HCT116 (cell line): Measurements from ENCODE around the gene THSD4.

Source experiments
- CEBPB ChIP-seq: IDR thresholded peaks from 2 replicates; pipeline ENCODE4 v1.6.1; 2012; ENCODE audit warnings: low read depth
- ELF1 ChIP-seq: IDR thresholded peaks from 2 replicates; pipeline ENCODE4 v1.6.1; 2012; ENCODE audit warnings: low read depth, borderline replicate concordance
- EZH2phosphoT487 ChIP-seq: fragments of 200-600 bp; IDR thresholded peaks from 2 replicates; pipeline ENCODE4 v1.6.1; 2018; ENCODE audit warnings: antibody characterized with exemption, borderline replicate concordance
- POLR2A ChIP-seq: IDR thresholded peaks from 2 replicates; pipeline ENCODE4 v1.7.0; 2011; ENCODE audit warnings: borderline replicate concordance; ENCODE audit not compliant: insufficient read depth, insufficient read length; ENCODE audit errors: extremely low read depth
- POLR2AphosphoS5 ChIP-seq: IDR thresholded peaks from 2 replicates; pipeline ENCODE4 v1.6.1; 2011; ENCODE audit warnings: mild to moderate bottlenecking, low read depth, low read length, moderate library complexity
- RAD21 ChIP-seq: IDR thresholded peaks from 2 replicates; pipeline ENCODE4 v1.6.1; 2012; ENCODE audit warnings: low read depth, mild to moderate bottlenecking
- YY1 ChIP-seq: IDR thresholded peaks from 2 replicates; pipeline ENCODE4 v1.6.1; 2011; ENCODE audit warnings: low read length, low read depth, moderate library complexity, mild to moderate bottlenecking; ENCODE audit not compliant: insufficient replicate concordance; ENCODE audit errors: extremely low read depth
- ZNF274 ChIP-seq: fragments of 200-500 bp; sonication (Bioruptor generic); IDR thresholded peaks from 2 replicates; pipeline ENCODE4 v1.6.1; 2014; ENCODE audit warnings: mild to moderate bottlenecking, low read depth, low read length, inconsistent platforms
- TF ChIP-seq, protein P1 (sequence below), 3 experiments: fragments of 200-600 bp in 1 of 3; sonication (generic) in 1 of 3; IDR thresholded peaks in 2 of 3; conservative IDR thresholded peaks in 1 of 3; 2 replicates each; pipeline ENCODE4 v1.5.1; 2012 to 2017; ENCODE audit warnings: low read depth in 2 of 3, low read length in 2 of 3, antibody characterized with exemption in 1 of 3, borderline replicate concordance in 1 of 3, control low read depth in 1 of 3, mild to moderate bottlenecking in 1 of 3, mixed read lengths in 1 of 3, mixed run types in 1 of 3, moderate library complexity in 1 of 3; ENCODE audit not compliant: insufficient read depth in 1 of 3

DNA sequence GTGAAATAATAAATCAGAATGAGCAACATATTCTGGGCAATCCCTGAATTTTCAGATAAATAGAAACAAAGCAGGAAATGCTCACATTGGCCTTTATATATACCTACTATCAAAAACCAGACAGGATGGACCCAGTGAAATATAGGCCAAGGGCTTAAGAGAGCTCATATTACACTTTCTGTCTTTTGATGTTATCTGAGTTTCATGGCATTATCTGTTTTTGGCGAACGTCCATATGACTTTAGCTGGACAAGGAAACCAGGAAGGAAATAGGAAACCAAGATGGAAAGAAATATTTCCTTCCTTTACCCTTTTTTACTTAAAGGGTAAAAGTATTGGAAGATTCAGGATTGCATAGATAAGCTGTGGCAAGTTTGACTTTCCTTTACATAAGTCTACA is 274.8 kb downstream of the THSD4 start:
- TF ChIP-seq YY1 (no peak), RAD21 (no peak), EZH2phosphoT487 (no peak), POLR2A (no peak), POLR2AphosphoS5 (no peak), ZNF274 (no peak), ELF1 (no peak), CEBPB (no peak)
- TF ChIP-seq, protein P1, sequence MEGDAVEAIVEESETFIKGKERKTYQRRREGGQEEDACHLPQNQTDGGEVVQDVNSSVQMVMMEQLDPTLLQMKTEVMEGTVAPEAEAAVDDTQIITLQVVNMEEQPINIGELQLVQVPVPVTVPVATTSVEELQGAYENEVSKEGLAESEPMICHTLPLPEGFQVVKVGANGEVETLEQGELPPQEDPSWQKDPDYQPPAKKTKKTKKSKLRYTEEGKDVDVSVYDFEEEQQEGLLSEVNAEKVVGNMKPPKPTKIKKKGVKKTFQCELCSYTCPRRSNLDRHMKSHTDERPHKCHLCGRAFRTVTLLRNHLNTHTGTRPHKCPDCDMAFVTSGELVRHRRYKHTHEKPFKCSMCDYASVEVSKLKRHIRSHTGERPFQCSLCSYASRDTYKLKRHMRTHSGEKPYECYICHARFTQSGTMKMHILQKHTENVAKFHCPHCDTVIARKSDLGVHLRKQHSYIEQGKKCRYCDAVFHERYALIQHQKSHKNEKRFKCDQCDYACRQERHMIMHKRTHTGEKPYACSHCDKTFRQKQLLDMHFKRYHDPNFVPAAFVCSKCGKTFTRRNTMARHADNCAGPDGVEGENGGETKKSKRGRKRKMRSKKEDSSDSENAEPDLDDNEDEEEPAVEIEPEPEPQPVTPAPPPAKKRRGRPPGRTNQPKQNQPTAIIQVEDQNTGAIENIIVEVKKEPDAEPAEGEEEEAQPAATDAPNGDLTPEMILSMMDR (IDR thresholded peaks at IDR 0.05 in 2 of 3, conservative IDR thresholded peaks at IDR 0.05 in 1 of 3; ENCODE audit: borderline replicate concordance in 1 of 3, insufficient read depth in 1 of 3, low read depth in 2 of 3, low read length in 2 of 3): no peak
